HPDE6-E6E7 (cell line): ENCODE measurements around the gene ZNF556.

Experiments
- DNase-seq: peaks from one replicate; pipeline ENCODE4 v3.0.0; 2011; ENCODE audit warnings: missing footprints; ENCODE audit errors: extremely low spot score

The ZNF556 gene

GRCh38 chr19:2867025-2867991 lies at the start of gene ZNF556:
ZNF556 (plus strand) TSS chr19:2867335; CDS start chr19:2867422, 87 bp downstream.
- no peak for DNase-seq

GRCh38 chr19:2819540-2820111 lies 47.5 kb upstream of the ZNF556 start, which contains the start of gene ZNF554:
ZNF554 (plus strand) TSS chr19:2819868; CDS start chr19:2820072, 204 bp downstream.
- DNase-seq: peak; percentile 94

- no peak for DNase-seq
Observed at GRCh38 chr19:2820112-2820702, 46.9 kb upstream of the ZNF556 start.

GRCh38 chr19:2822846-2823245 lies 44.3 kb upstream of the ZNF556 start:
- DNase-seq: no peak

- no peak for DNase-seq
Observed at GRCh38 chr19:2823646-2824045, 43.5 kb upstream of the ZNF556 start.

GRCh38 chr19:2824129-2824528 lies 43.0 kb upstream of the ZNF556 start:
- no peak for DNase-seq

GRCh38 chr19:2827022-2827421 lies 40.1 kb upstream of the ZNF556 start:
- DNase-seq: no peak

GRCh38 chr19:2827840-2828489 lies 39.2 kb upstream of the ZNF556 start:
- no peak for DNase-seq

GRCh38 chr19:2834294-2834871 lies 32.8 kb upstream of the ZNF556 start:
- DNase-seq: no peak

GRCh38 chr19:2837430-2837829 lies 29.7 kb upstream of the ZNF556 start:
- DNase-seq: no peak

- peak; percentile 99 for DNase-seq
Observed at GRCh38 chr19:2840794-2841791, 26.0 kb upstream of the ZNF556 start, which contains the start of gene ZNF555. ZNF555 (plus strand) TSS chr19:2841475; CDS start chr19:2841573, 98 bp downstream.

GRCh38 chr19:2841855-2842574 lies 25.1 kb upstream of the ZNF556 start:
- no peak for DNase-seq

- DNase-seq: no peak
Observed at GRCh38 chr19:2845107-2845506, 22.0 kb upstream of the ZNF556 start.

GRCh38 chr19:2846180-2846894 lies 20.8 kb upstream of the ZNF556 start:
- no peak for DNase-seq

- DNase-seq: no peak
Observed at GRCh38 chr19:2847507-2847906, 19.6 kb upstream of the ZNF556 start.

GRCh38 chr19:2848616-2849015 lies 18.5 kb upstream of the ZNF556 start:
- DNase-seq: no peak

GRCh38 chr19:2850256-2850925 lies 16.7 kb upstream of the ZNF556 start:
- no peak for DNase-seq

GRCh38 chr19:2852598-2852997 lies 14.5 kb upstream of the ZNF556 start:
- DNase-seq: no peak
